ENCODE results near the gene ZSWIM5. TPM values are rescaled to one million over a fixed set of nuclear protein-coding genes. Genes with fewer than 3 reads are reported as not detected.

Gene ZSWIM5
- total and polyA plus RNA-seq, 9 of the 15 experiments (the other 6 are each of a cell fraction or from before 2014, with no cell fraction given): under 0.01 to 0.07 (median 0.03) TPM; not detected in 3

DNA sequence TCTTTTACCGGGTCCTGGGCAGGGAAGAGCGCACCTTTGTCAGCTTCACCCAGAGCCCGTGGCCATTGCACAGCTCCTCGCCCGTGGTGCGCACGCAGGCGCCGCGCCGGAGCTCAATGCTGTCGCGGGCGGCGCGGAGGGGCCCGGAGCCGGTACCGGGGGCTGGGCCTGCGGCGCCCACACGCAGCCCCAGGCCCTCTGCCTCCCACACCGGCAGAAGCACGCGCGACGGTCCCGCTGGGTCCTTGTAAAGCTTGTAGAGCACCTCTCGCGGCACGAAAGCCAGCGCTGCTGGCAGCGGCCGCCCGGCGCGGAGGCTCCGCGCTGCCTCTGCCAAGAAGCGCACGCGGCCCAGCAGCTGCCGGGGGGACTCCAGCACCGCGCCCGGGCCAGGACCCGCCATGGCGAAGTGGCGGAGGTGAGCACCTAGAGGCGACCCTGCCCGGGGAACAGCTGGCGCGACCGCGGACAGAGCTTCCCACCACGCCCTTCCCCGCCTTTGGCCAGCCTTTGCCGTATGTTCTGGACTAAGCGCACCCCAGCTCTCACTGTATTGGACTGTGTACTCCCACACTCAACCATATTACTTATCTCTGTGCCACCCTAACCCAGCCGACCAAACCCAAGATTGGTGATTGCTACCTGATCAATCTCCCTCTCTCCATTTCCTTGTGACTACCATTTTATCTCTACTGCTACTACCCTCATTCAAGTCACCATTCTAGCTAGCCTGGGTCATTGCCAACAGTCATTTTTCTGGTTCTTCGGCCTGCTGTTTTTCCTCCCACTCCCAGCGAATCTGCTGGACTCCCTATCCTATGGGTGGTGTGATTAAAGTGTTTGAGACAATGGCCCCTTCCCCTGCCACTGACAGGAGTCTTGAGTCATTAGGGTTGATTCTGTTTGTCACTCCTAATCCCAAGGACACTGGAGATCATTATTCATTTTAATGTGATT is 195.3 kb downstream of the ZSWIM5 start, which contains the start of gene HECTD3 (continued):
- no peak for TF ChIP-seq NFIX (CRISPR knock-in tag; IDR thresholded peaks at IDR 0.05; ENCODE audit: low read depth)
- TF ChIP-seq CBFA2T2 (conservative IDR thresholded peaks at IDR 0.05): no peak
- TF ChIP-seq HDAC2 (IDR thresholded peaks at IDR 0.05): peak; percentile 37; the same call in 1 of the 2 replicates
- TF ChIP-seq USF1 (CRISPR knock-in tag; IDR thresholded peaks at IDR 0.05): no peak; the same call in 1 of the 2 replicates
- no peak for TF ChIP-seq ZNF696 (CRISPR knock-in tag; conservative IDR thresholded peaks at IDR 0.05)
- peak; percentile 21 for TF ChIP-seq TBP (optimal IDR thresholded peaks at IDR 0.05; ENCODE audit: low read depth, low read length)
- no peak for TF ChIP-seq ZNF197 (CRISPR knock-in tag; IDR thresholded peaks at IDR 0.05; ENCODE audit: low read depth)
- no peak for TF ChIP-seq ZNF175 (CRISPR knock-in tag; IDR thresholded peaks at IDR 0.05; ENCODE audit: low read depth)
- no peak for TF ChIP-seq RNF2 (IDR thresholded peaks at IDR 0.05)
- TF ChIP-seq ZBTB43 (CRISPR knock-in tag; IDR thresholded peaks at IDR 0.05): no peak
- TF ChIP-seq AFF1 (IDR thresholded peaks at IDR 0.05; ENCODE audit: low read depth in 1 of 2, partially characterized antibody in 2 of 2): peak in 1 of 2 experiments; percentile 53
- TF ChIP-seq, protein P1, sequence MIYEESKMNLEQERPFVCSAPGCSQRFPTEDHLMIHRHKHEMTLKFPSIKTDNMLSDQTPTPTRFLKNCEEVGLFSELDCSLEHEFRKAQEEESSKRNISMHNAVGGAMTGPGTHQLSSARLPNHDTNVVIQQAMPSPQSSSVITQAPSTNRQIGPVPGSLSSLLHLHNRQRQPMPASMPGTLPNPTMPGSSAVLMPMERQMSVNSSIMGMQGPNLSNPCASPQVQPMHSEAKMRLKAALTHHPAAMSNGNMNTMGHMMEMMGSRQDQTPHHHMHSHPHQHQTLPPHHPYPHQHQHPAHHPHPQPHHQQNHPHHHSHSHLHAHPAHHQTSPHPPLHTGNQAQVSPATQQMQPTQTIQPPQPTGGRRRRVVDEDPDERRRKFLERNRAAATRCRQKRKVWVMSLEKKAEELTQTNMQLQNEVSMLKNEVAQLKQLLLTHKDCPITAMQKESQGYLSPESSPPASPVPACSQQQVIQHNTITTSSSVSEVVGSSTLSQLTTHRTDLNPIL (CRISPR knock-in tag; IDR thresholded peaks at IDR 0.05): no peak
- TF ChIP-seq UBTF (IDR thresholded peaks at IDR 0.05; ENCODE audit: borderline replicate concordance in 1 of 2, low read depth in 2 of 2, low read length in 2 of 2): no peak
- TF ChIP-seq RUNX1 (IDR thresholded peaks at IDR 0.05; ENCODE audit: low read depth): no peak
- TF ChIP-seq POLR2H (tag; IDR thresholded peaks at IDR 0.05; ENCODE audit: low read depth): no peak
- 0 out of 2 replicates have a peak, but pooled peaks have one; percentile 37 for TF ChIP-seq SNIP1 (IDR thresholded peaks at IDR 0.05; ENCODE audit: low read depth)
- TF ChIP-seq ZNF830 (CRISPR knock-in tag; IDR thresholded peaks at IDR 0.05): no peak
